GM12878 (cell line): ENCODE measurements around the gene MEOX1. TPM values are rescaled to one million over a fixed set of nuclear protein-coding genes. Genes with fewer than 3 reads are reported as not detected.

Source experiments
- ATAC-seq: fragments of 200-7000 bp; cut with Tn5 transposase; 3 replicates; pipeline ENCODE4 v1.9.1; 2020; ENCODE audit warnings: mild to moderate bottlenecking, moderate library complexity
- BruUV-seq: library from RNA; stranded (reverse); fragments of 400-500 nt; replicated peaks from 2 replicates; lab custom pipeline; 2021; lab: Mats Ljungman, UMichigan
- CTCF ChIA-PET: fragments of 300-600 bp; sonication (Branson Sonifier 250); formaldehyde crosslinking; extraction: SDS; loops from one replicate; lab custom pipeline; 2021; ENCODE audit warnings: inconsistent platforms; lab: Yijun Ruan, JAX
- POLR2A ChIA-PET: fragments of 350-600 bp; formaldehyde crosslinking; extraction: SDS; loops from one replicate; lab custom pipeline; 2021; ENCODE audit warnings: inconsistent platforms; lab: Charles Lee
- RAD21 ChIA-PET: fragments of 300-600 bp; sonication (Branson Sonifier 250); formaldehyde crosslinking; loops from one replicate; lab custom pipeline; 2023; ENCODE audit warnings: antibody characterized with exemption; ENCODE audit not compliant: unreplicated experiment; lab: Charles Lee
- SMC1A ChIA-PET: fragments of 300-600 bp; sonication (Branson Sonifier 250); formaldehyde crosslinking; loops from one replicate; lab custom pipeline; 2023; ENCODE audit not compliant: unreplicated experiment, uncharacterized antibody; lab: Charles Lee
- DNase-seq: peaks from one replicate; pipeline ENCODE4 v3.0.0-alpha.2; 2011; ENCODE audit warnings: low read depth, low spot score
- FAIRE-seq: peaks from 3 replicates; lab custom pipeline; 2011; peaks lifted over from hg19 to GRCh38; lab: Jason Lieb, UNC
- H2AFZ ChIP-seq: 2 replicates; pipeline ENCODE4 v1.6.0; 2011; ENCODE audit warnings: low read depth, low read length, control low read depth; ENCODE audit not compliant: control insufficient read depth
- H3K27ac ChIP-seq: 2 replicates; pipeline ENCODE4 v1.5.1; 2011; ENCODE audit warnings: control low read depth; ENCODE audit not compliant: control insufficient read depth, insufficient read depth
- H3K27me3 ChIP-seq, 2 experiments: replicated peaks in 1 of 2; 2 replicates each; pipeline versions ENCODE4 v1.6.0 to v1.6.1; 2011; ENCODE audit warnings: low read length in 1 of 2; ENCODE audit not compliant: control insufficient read depth in 2 of 2, insufficient read depth in 2 of 2
- H3K36me3 ChIP-seq, 2 experiments: 2 replicates each; pipeline ENCODE4 v1.5.1; 2011; ENCODE audit warnings: low read length in 1 of 2; ENCODE audit not compliant: control insufficient read depth in 2 of 2, insufficient read depth in 2 of 2
- H3K4me1 ChIP-seq: 2 replicates; pipeline ENCODE4 v1.6.1; 2011; ENCODE audit warnings: mild to moderate bottlenecking, low read length, moderate library complexity, mixed read lengths; ENCODE audit not compliant: control insufficient read depth, insufficient read depth
- H3K4me2 ChIP-seq: 2 replicates; pipeline ENCODE4 v1.6.0; 2011; ENCODE audit warnings: control low read depth; ENCODE audit not compliant: control insufficient read depth, insufficient read depth
- H3K4me3 ChIP-seq: fragments of 200-600 bp; sonication (generic); 2 replicates; pipeline ENCODE4 v1.5.1; 2016
- H3K79me2 ChIP-seq: 2 replicates; pipeline ENCODE4 v1.6.0; 2011; ENCODE audit warnings: low read length; ENCODE audit not compliant: control insufficient read depth, insufficient read depth
- H3K9ac ChIP-seq: 2 replicates; pipeline ENCODE4 v1.8.0; 2011; ENCODE audit warnings: low read length, control low read depth, mixed read lengths; ENCODE audit not compliant: control insufficient read depth, insufficient read depth
- H3K9me3 ChIP-seq: replicated peaks from 3 replicates; pipeline ENCODE4 v1.5.1; 2011; ENCODE audit warnings: mild to moderate bottlenecking, low read length; ENCODE audit not compliant: control insufficient read depth, insufficient read depth
- H4K20me1 ChIP-seq: 2 replicates; pipeline ENCODE4 v1.6.0; 2011; ENCODE audit not compliant: control insufficient read depth, insufficient read depth
- GABPA ChIP-seq: IDR thresholded peaks from 2 replicates; pipeline ENCODE4 v1.6.1; 2014; ENCODE audit warnings: antibody characterized with exemption, low read depth, mild to moderate bottlenecking, inconsistent platforms
- HDGF ChIP-seq: fragments of 450-650 bp; IDR thresholded peaks from 2 replicates; pipeline ENCODE4 v1.6.1; 2016; ENCODE audit warnings: antibody characterized with exemption
- IKZF2 ChIP-seq, 2 experiments: fragments of 450-650 bp; IDR thresholded peaks; 2 replicates each; pipeline ENCODE4 v1.6.1; 2017; ENCODE audit warnings: mild to moderate bottlenecking in 2 of 2, moderate library complexity in 2 of 2
- NFIC ChIP-seq: IDR thresholded peaks from 2 replicates; pipeline ENCODE4 v1.6.1; 2012; ENCODE audit warnings: low read depth, mild to moderate bottlenecking, inconsistent platforms, low read length, moderate library complexity
- NFYA ChIP-seq: IDR thresholded peaks from 2 replicates; pipeline ENCODE4 v1.6.1; 2011; ENCODE audit warnings: low read depth, mild to moderate bottlenecking, low read length, improper control_type of control experiment, borderline replicate concordance
- POLR2A ChIP-seq: IDR thresholded peaks from 2 replicates; pipeline ENCODE4 v1.6.1; 2011; ENCODE audit warnings: low read depth, mild to moderate bottlenecking, low read length
- POU2F2 ChIP-seq: IDR thresholded peaks from 3 replicates; pipeline ENCODE4 v1.6.1; 2011; ENCODE audit warnings: low read depth, mild to moderate bottlenecking, low read length, borderline replicate concordance
- RAD21 ChIP-seq: IDR thresholded peaks from 2 replicates; pipeline ENCODE4 v1.6.1; 2011; ENCODE audit warnings: mild to moderate bottlenecking, low read depth, low read length, moderate library complexity; ENCODE audit not compliant: insufficient read depth
- SMC3 ChIP-seq: IDR thresholded peaks from 2 replicates; pipeline ENCODE4 v1.6.1; 2011; ENCODE audit warnings: low read length, improper control_type of control experiment, borderline replicate concordance
- SP1 ChIP-seq: IDR thresholded peaks from one replicate; pipeline ENCODE4 v1.6.1; 2011; ENCODE audit warnings: low read depth, low read length
- SPI1 ChIP-seq: IDR thresholded peaks from 2 replicates; pipeline ENCODE4 v1.6.1; 2011; ENCODE audit warnings: low read depth, mild to moderate bottlenecking, low read length, moderate library complexity, borderline replicate concordance; ENCODE audit not compliant: insufficient read depth
- SREBF2 ChIP-seq: IDR thresholded peaks from 2 replicates; pipeline ENCODE4 v1.6.1; 2012; ENCODE audit warnings: mild to moderate bottlenecking, low read length
- TCF7 ChIP-seq: IDR thresholded peaks from 2 replicates; pipeline ENCODE4 v1.6.1; 2014; ENCODE audit warnings: antibody characterized with exemption, borderline replicate concordance
- WGBS: methylation state at CpG from one replicate; pipeline ENCODE4 v1.1.6; 2016; ENCODE audit warnings: low lambda C conversion rate; ENCODE audit not compliant: insufficient replicate concordance, insufficient coverage; ENCODE audit errors: missing lambda C conversion rate; 5-methylcytosine and 5-hydroxymethylcytosine counted together
- in situ Hi-C: fragments of 300-500 bp; cut with MboI; formaldehyde crosslinking; loops from 9 replicates; pipeline ENCODE4 v1.14.3; 2018; ENCODE audit warnings: mixed read lengths
- intact Hi-C: fragments of 100-400 bp; cut with micrococcal nuclease; formaldehyde crosslinking; loops from one replicate; pipeline ENCODE4 v1.14.2; 2022; ENCODE audit not compliant: unreplicated experiment
- polyA plus RNA-seq, 11 experiments: library from polyadenylated mRNA; depleted of rRNA in 4 of 11; unstranded in 6 of 11; stranded (reverse) in 5 of 11; fragments of >200 nt; fragmentation: Nextera tagmentation in 4 of 11; fragmentation: Illumina TruSeq in 1 of 11; extraction: Ambion mirVana in 4 of 11; extraction: Trizol in 1 of 11; gene quantifications; 1 replicate in 1 of 11; 2 replicates in 10 of 11; pipeline versions ENCODE4 v1.2.1 to v1.2.3, GENCODE V29; 2011 to 2016; ENCODE audit warnings: inconsistent platforms in 2 of 11, missing spikeins in 2 of 11, low read depth in 1 of 11
- total RNA-seq, 4 experiments: library from RNA; depleted of rRNA in 3 of 4; stranded (reverse); fragments of >200 nt in 3 of 4; fragmentation: Illumina TruSeq in 1 of 4; extraction: Trizol in 1 of 4; gene quantifications; 2 replicates each; pipeline versions ENCODE4 v1.2.1 to v1.2.3, GENCODE V29; 2013 to 2021
- TF ChIP-seq, protein P1 (sequence below): fragments of 450-650 bp; formaldehyde crosslinking; IDR thresholded peaks from 2 replicates; pipeline ENCODE4 v1.4.0; 2022; ENCODE audit warnings: mild to moderate bottlenecking, moderate library complexity

The MEOX1 gene
- total and polyA plus RNA-seq, 10 of the 15 experiments (the other 5 are each of a cell fraction or from before 2014, with no cell fraction given) = 0.19 to 9.4 (median 0.46) TPM

DNA sequence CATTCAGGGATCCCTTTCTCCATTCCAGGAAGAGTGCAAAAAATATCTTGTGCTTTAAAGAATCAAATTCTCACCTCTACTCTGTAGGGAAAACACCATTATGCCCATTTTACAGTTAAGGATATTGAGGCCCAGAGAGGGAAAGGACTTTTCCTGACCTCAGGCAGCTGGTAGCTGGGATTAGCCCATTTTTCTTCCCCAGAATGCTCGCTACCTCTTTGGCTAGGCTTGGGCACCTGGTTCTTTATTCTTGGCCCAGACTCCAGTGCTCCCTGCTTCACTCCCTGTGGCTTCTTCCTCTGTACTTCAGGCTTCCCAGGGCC, 45.7 kb downstream of the MEOX1 start:
- no TSS peak for BruUV-seq
- Histone ChIP-seq H3K4me2 (no peak overlapping the region), H2AFZ (no peak overlapping the region), H3K79me2 (no peaks in the 10 kb centered on the region), H3K9me3 (no peaks in the 10 kb centered on the region; the same call in 2 of the 3 replicates), H3K9ac (no peak overlapping the region), H3K27me3 (no peaks in the 10 kb centered on the region), H3K4me3 (no peak overlapping the region), H3K36me3 (no peaks in the 10 kb centered on the region), H4K20me1 (no peaks in the 10 kb centered on the region), H3K4me1 (no peaks in the 10 kb centered on the region), H3K27ac (no peak overlapping the region)
- WGBS = 0% methylated on average over 1 of the region's 1 CpG
- RAD21 ChIA-PET = no interaction called here
- DNase-seq = no peak
- SMC1A ChIA-PET = interaction anchor here (1.2 kb wide), 1 partner anchor 9 kb away, joined by 3 read pairs; no protein-coding TSS in a partner anchor
- CTCF ChIA-PET = no interaction called here
- POLR2A ChIA-PET = no interaction called here
- intact Hi-C loops = no loop called here
- in situ Hi-C loops = no loop called here
- ATAC-seq = no peak
- TF ChIP-seq SREBF2 = no peak
- TF ChIP-seq SPI1 = no peak
- TF ChIP-seq SMC3 = no peak
- TF ChIP-seq POU2F2 = no peak
- no peak for TF ChIP-seq NFIC
- no peak for TF ChIP-seq TCF7
- TF ChIP-seq, protein P1, sequence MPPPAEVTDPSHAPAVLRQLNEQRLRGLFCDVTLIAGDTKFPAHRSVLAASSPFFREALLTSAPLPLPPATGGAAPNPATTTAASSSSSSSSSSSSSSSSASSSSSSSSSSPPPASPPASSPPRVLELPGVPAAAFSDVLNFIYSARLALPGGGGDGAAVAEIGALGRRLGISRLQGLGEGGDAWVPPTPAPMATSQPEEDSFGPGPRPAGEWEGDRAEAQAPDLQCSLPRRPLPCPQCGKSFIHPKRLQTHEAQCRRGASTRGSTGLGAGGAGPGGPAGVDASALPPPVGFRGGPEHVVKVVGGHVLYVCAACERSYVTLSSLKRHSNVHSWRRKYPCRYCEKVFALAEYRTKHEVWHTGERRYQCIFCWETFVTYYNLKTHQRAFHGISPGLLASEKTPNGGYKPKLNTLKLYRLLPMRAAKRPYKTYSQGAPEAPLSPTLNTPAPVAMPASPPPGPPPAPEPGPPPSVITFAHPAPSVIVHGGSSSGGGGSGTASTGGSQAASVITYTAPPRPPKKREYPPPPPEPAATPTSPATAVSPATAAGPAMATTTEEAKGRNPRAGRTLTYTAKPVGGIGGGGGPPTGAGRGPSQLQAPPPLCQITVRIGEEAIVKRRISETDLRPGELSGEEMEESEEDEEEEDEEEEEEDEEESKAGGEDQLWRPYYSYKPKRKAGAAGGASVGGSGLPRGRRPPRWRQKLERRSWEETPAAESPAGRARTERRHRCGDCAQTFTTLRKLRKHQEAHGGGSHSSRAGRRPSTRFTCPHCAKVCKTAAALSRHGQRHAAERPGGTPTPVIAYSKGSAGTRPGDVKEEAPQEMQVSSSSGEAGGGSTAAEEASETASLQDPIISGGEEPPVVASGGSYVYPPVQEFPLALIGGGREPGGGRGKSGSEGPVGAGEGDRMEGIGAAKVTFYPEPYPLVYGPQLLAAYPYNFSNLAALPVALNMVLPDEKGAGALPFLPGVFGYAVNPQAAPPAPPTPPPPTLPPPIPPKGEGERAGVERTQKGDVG = no peak
- no peak for TF ChIP-seq POLR2A
- no peak for TF ChIP-seq IKZF2 (IDR thresholded peaks at IDR 0.05)
- TF ChIP-seq NFYA = no peak
- TF ChIP-seq GABPA = no peak
- no peak for TF ChIP-seq RAD21
- no peak for TF ChIP-seq HDGF
- no peak for TF ChIP-seq SP1
- no peak for FAIRE-seq
